Nucleus accumbens (tissue), 56 donors: ENCODE results near the gene FBXL16.
"Not testable (repeated sequence)": the region's sequence is repeated elsewhere in the genome, so short reads cannot be mapped to it uniquely, and the experiment has no call there.

Source experiments
- DNase-seq, 56 donors: peaks; one replicate each; lab custom pipeline; 2025; lab: John Stamatoyannopoulos, UW

FBXL16 gene

GRCh38 chr16:694187-694862 lies 11.3 kb downstream of the FBXL16 start:
- DNase-seq: no peak

- DNase-seq: no peak
Observed at GRCh38 chr16:693766-694165, 11.8 kb downstream of the FBXL16 start.

GRCh38 chr16:693364-693763 lies 12.2 kb downstream of the FBXL16 start:
- no peak for DNase-seq

GRCh38 chr16:692356-693108 lies 13.1 kb downstream of the FBXL16 start:
- DNase-seq: no peak

- DNase-seq: not testable (repeated sequence)
Observed at GRCh38 chr16:691242-691641, 14.4 kb downstream of the FBXL16 start.

- no peak for DNase-seq
Observed at GRCh38 chr16:689175-689897, 16.3 kb downstream of the FBXL16 start.

- no peak for DNase-seq
Observed at GRCh38 chr16:687499-687898, 18.1 kb downstream of the FBXL16 start.

GRCh38 chr16:686459-687260 lies 18.9 kb downstream of the FBXL16 start:
- no peak for DNase-seq

- peak in 1 of 56 donors; percentile 20 for DNase-seq
Observed at GRCh38 chr16:685967-686366, 19.6 kb downstream of the FBXL16 start.

- peak in 1 of 56 donors; percentile 31 for DNase-seq
Observed at GRCh38 chr16:684961-685696, 20.5 kb downstream of the FBXL16 start.

- DNase-seq: peak; percentile 72 to 97 (median 92)
Observed at GRCh38 chr16:684071-684794, 21.4 kb downstream of the FBXL16 start, which contains the start of gene JMJD8. TSS of gene JMJD8 (minus strand) at chr16:684334. CDS start at chr16:684319, 15 bp downstream.

GRCh38 chr16:683396-684070 lies 22.1 kb downstream of the FBXL16 start:
- DNase-seq: no peak

GRCh38 chr16:682493-683395 lies 22.9 kb downstream of the FBXL16 start:
- DNase-seq: no peak

GRCh38 chr16:681746-682427 lies 23.7 kb downstream of the FBXL16 start:
- DNase-seq: no peak

- DNase-seq: peak in 3 of 56 donors; percentile 15 to 27 (median 16)
Observed at GRCh38 chr16:680967-681745, 24.4 kb downstream of the FBXL16 start.

- no peak for DNase-seq
Observed at GRCh38 chr16:680625-680945, 25.0 kb downstream of the FBXL16 start.
